Natural killer cell (primary cell): ENCODE measurements around the gene MYH15. TPM values are rescaled to one million over a fixed set of nuclear protein-coding genes. Genes with fewer than 3 reads are reported as not detected.
A peak's percentile ranks its signal among the peaks of the same experiment; 100 is the strongest.

Experiments used
- ATAC-seq, 3 donors: fragments of 150-1000 bp in 2 of 3; fragments of 200-7000 bp in 1 of 3; cut with Tn5 transposase; 1 replicate in 1 of 3; 2 replicates in 2 of 3; pipeline ENCODE4 v1.10.0; 2021; ENCODE audit warnings: mild to moderate bottlenecking in 2 of 3, moderate library complexity in 2 of 3
- DNase-seq, 2 donors: peaks; one replicate each; pipeline versions ENCODE4 v3.0.0 to v3.0.0-alpha.2; 2013 to 2021; ENCODE audit warnings: mixed read lengths in 1 of 2
- H3K27ac ChIP-seq: one replicate; pipeline ENCODE4 v1.5.1; 2013; ENCODE audit warnings: mild to moderate bottlenecking, low read length
- H3K27me3 ChIP-seq: one replicate; pipeline ENCODE4 v1.6.1; 2013; ENCODE audit warnings: low read length; ENCODE audit not compliant: control insufficient read depth, insufficient read depth
- H3K36me3 ChIP-seq: one replicate; pipeline ENCODE4 v1.6.1; 2013; ENCODE audit warnings: low read length; ENCODE audit not compliant: control insufficient read depth, insufficient read depth
- H3K4me1 ChIP-seq: one replicate; pipeline ENCODE4 v1.6.1; 2013; ENCODE audit warnings: low read length; ENCODE audit not compliant: control insufficient read depth, insufficient read depth
- H3K4me3 ChIP-seq: one replicate; pipeline ENCODE4 v1.5.1; 2013; ENCODE audit warnings: low read length
- H3K9me3 ChIP-seq: one replicate; pipeline ENCODE4 v1.6.1; 2013; ENCODE audit warnings: low read length; ENCODE audit not compliant: control insufficient read depth, insufficient read depth
- H3K27ac Mint-ChIP-seq, 2 donors: one replicate each; pipeline ENCODE4 v1.8.0; 2022; ENCODE audit warnings: mild to moderate bottlenecking in 2 of 2, mixed read lengths in 2 of 2, moderate library complexity in 1 of 2
- H3K27me3 Mint-ChIP-seq, 2 donors: one replicate each; pipeline ENCODE4 v1.8.0; 2022; ENCODE audit warnings: low read depth in 2 of 2, mixed read lengths in 2 of 2
- H3K36me3 Mint-ChIP-seq: one replicate; pipeline ENCODE4 v1.8.0; 2022; ENCODE audit warnings: mixed read lengths
- H3K4me1 Mint-ChIP-seq, 2 donors: one replicate each; pipeline ENCODE4 v1.8.0; 2022; ENCODE audit warnings: mixed read lengths in 2 of 2
- H3K4me3 Mint-ChIP-seq: one replicate; pipeline ENCODE4 v1.8.0; 2022; ENCODE audit warnings: mild to moderate bottlenecking, moderate library complexity, mixed read lengths
- H3K9me3 Mint-ChIP-seq, 2 donors: one replicate each; pipeline ENCODE4 v1.8.0; 2022; ENCODE audit warnings: mixed read lengths in 2 of 2
- CTCF ChIP-seq: fragments of 200-600 bp; IDR thresholded peaks from one replicate; pipeline ENCODE4 v1.8.0; 2022; ENCODE audit warnings: antibody characterized with exemption
- WGBS: methylation state at CpG from one replicate; pipeline ENCODE4 v1.1.7; 2013; ENCODE audit warnings: missing lambda C conversion rate; ENCODE audit not compliant: insufficient coverage; 5-methylcytosine and 5-hydroxymethylcytosine counted together
- intact Hi-C: fragments of 100-400 bp; cut with micrococcal nuclease; formaldehyde crosslinking; loops from one replicate; pipeline ENCODE4 v1.14.2; 2022
- total RNA-seq, 4 donors: library from RNA; stranded (reverse); fragments of 120-200 nt in 1 of 4; gene quantifications; one replicate each; pipeline versions ENCODE4 v1.2.3 to v1.2.4, GENCODE V29; 2013 to 2022

The MYH15 gene
- total RNA-seq, 3 donors from 2014 or later (not counting 1 experiment from before 2014, with no cell fraction given), result 0.05 TPM; not detected in 2

GRCh38 chr3:108509871-108510270 is 525 bp downstream of the MYH15 start:
- Histone ChIP-seq H3K27ac (no peak overlapping the region), H3K9me3 (no peaks in the 10 kb centered on the region), H3K4me1 (no peaks in the 10 kb centered on the region), H3K27me3 (no peaks in the 10 kb centered on the region), H3K36me3 (no peaks in the 10 kb centered on the region), H3K4me3 (no peak overlapping the region)
- DNase-seq (no peak), ATAC-seq (no peak)
- 97% methylated on average over 2 of the region's 2 CpGs for WGBS
- intact Hi-C loops, result no loop called here
- no peaks in the 10 kb centered on the region for H3K4me1 Mint-ChIP-seq
- TF ChIP-seq CTCF, result no peak
- H3K4me3 Mint-ChIP-seq, result no peak overlapping the region
- H3K9me3 Mint-ChIP-seq, result no peaks in the 10 kb centered on the region
- no peaks in the 10 kb centered on the region for H3K36me3 Mint-ChIP-seq
- H3K27me3 Mint-ChIP-seq, result peaks cover 2 to 6% of the 10 kb centered on the region in 2 donors
- H3K27ac Mint-ChIP-seq, result no peak overlapping the region

GRCh38 chr3:108509263-108509662 is 1.1 kb downstream of the MYH15 start:
- Mint-ChIP-seq H3K36me3 (no peaks in the 10 kb centered on the region), H3K9me3 (no peaks in the 10 kb centered on the region), H3K27ac (no peak overlapping the region), H3K4me1 (no peaks in the 10 kb centered on the region), H3K27me3 (peaks cover 2 to 6% of the 10 kb centered on the region in 2 donors), H3K4me3 (no peak overlapping the region)
- Histone ChIP-seq H3K4me3 (no peak overlapping the region), H3K9me3 (no peaks in the 10 kb centered on the region), H3K36me3 (no peaks in the 10 kb centered on the region), H3K27ac (no peak overlapping the region), H3K27me3 (no peaks in the 10 kb centered on the region), H3K4me1 (no peaks in the 10 kb centered on the region)
- ATAC-seq (no peak), DNase-seq (no peak)
- intact Hi-C loops, result no loop called here
- no peak for TF ChIP-seq CTCF
- WGBS, result 80% methylated on average over 1 of the region's 3 CpGs

GRCh38 chr3:108507902-108508301 is 2.5 kb downstream of the MYH15 start:
- Histone ChIP-seq H3K4me3 (no peak overlapping the region), H3K27ac (no peak overlapping the region), H3K36me3 (no peaks in the 10 kb centered on the region), H3K4me1 (no peaks in the 10 kb centered on the region), H3K9me3 (no peaks in the 10 kb centered on the region), H3K27me3 (no peaks in the 10 kb centered on the region)
- ATAC-seq (no peak), DNase-seq (no peak)
- Mint-ChIP-seq H3K27ac (no peak overlapping the region), H3K4me1 (no peaks in the 10 kb centered on the region), H3K4me3 (no peak overlapping the region), H3K27me3 (peaks cover 3 to 10% of the 10 kb centered on the region in 2 donors), H3K36me3 (no peaks in the 10 kb centered on the region), H3K9me3 (no peaks in the 10 kb centered on the region)
- TF ChIP-seq CTCF, result no peak
- intact Hi-C loops, result no loop called here

GRCh38 chr3:108505811-108506210 is 4.6 kb downstream of the MYH15 start:
- Mint-ChIP-seq H3K9me3 (no peaks in the 10 kb centered on the region), H3K4me1 (no peaks in the 10 kb centered on the region), H3K27ac (no peak overlapping the region), H3K4me3 (no peak overlapping the region), H3K36me3 (no peaks in the 10 kb centered on the region), H3K27me3 (peaks cover 7 to 16% of the 10 kb centered on the region in 2 donors)
- H3K9me3 ChIP-seq, result no peaks in the 10 kb centered on the region
- DNase-seq (no peak), ATAC-seq (peak in 1 of 3 donors; percentile 75)
- no peaks in the 10 kb centered on the region for H3K27me3 ChIP-seq
- no peak for TF ChIP-seq CTCF
- H3K27ac ChIP-seq, result no peak overlapping the region
- no peak overlapping the region for H3K4me3 ChIP-seq
- H3K4me1 ChIP-seq, result no peaks in the 10 kb centered on the region
- intact Hi-C loops, result no loop called here
- WGBS, result no CpG with 5 or more reads among the region's 1 CpG
- H3K36me3 ChIP-seq, result no peaks in the 10 kb centered on the region
